ENCODE data around the gene HRK. TPM values are rescaled to one million over a fixed set of nuclear protein-coding genes. Genes with fewer than 3 reads are reported as not detected.

The HRK gene
- total and polyA plus RNA-seq, 10 of the 15 experiments (the other 5 are each of a cell fraction or from before 2014, with no cell fraction given) = not detected

- TF ChIP-seq E4F1 (IDR thresholded peaks at IDR 0.05; ENCODE audit: borderline replicate concordance, partially characterized antibody) = no peak
- TF ChIP-seq, protein P1, sequence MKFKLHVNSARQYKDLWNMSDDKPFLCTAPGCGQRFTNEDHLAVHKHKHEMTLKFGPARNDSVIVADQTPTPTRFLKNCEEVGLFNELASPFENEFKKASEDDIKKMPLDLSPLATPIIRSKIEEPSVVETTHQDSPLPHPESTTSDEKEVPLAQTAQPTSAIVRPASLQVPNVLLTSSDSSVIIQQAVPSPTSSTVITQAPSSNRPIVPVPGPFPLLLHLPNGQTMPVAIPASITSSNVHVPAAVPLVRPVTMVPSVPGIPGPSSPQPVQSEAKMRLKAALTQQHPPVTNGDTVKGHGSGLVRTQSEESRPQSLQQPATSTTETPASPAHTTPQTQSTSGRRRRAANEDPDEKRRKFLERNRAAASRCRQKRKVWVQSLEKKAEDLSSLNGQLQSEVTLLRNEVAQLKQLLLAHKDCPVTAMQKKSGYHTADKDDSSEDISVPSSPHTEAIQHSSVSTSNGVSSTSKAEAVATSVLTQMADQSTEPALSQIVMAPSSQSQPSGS (IDR thresholded peaks at IDR 0.05; ENCODE audit: low read length) = no peak
- TF ChIP-seq CHD1 (IDR thresholded peaks at IDR 0.05; ENCODE audit: low read depth, low read length) = no peak
Measured at GRCh38 chr12:116832353-116832752, 48.9 kb downstream of the HRK start (continued).

DNA sequence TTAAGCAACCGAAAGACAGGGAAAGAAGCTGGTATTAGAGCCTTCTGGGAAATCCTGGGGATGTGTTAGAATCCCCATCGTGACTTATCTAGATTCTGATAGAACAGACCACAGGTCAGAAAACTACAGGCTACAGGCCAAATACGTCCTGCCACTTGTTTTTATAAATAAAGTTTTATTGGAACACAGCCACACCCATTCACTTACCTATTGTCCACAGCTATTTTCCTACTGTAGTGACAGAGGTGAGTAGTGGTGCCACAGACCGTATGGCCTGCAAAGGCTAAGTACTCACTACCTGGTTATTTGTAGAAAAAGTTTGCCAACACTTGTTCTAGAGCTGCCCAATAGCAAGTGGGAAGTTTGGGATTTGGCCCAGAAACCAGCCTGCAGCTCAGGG is 53.8 kb downstream of the HRK start:
- Histone ChIP-seq H3K9ac (ENCODE audit: control insufficient read depth, insufficient read depth, low read length) (no peak overlapping the region), H3K79me2 (ENCODE audit: control insufficient read depth, insufficient read depth, low read length) (no peaks in the 10 kb centered on the region), H3K4me1 (ENCODE audit: control insufficient read depth, insufficient read depth, low read length) (no peaks in the 10 kb centered on the region), H3K36me3 (ENCODE audit: control insufficient read depth in 2 of 2, insufficient read depth in 2 of 2, low read length in 1 of 2) (no peaks in the 10 kb centered on the region), H3K4me2 (ENCODE audit: control insufficient read depth, insufficient read depth) (no peak overlapping the region), H4K20me1 (ENCODE audit: control insufficient read depth, insufficient read depth) (no peaks in the 10 kb centered on the region), H3K27ac (ENCODE audit: control insufficient read depth, insufficient read depth) (no peak overlapping the region), H3K27me3 (replicated peaks in 1 of 2; ENCODE audit: control insufficient read depth in 2 of 2, insufficient read depth in 2 of 2, low read length in 1 of 2) (no peaks in the 10 kb centered on the region), H2AFZ (ENCODE audit: control insufficient read depth, low read depth, low read length) (no peak overlapping the region), H3K9me3 (replicated peaks; ENCODE audit: control insufficient read depth, insufficient read depth, low read length) (no peaks in the 10 kb centered on the region), H3K4me3 (no peak overlapping the region)
- ChIA-PET POLR2A (no interaction called here), SMC1A (ENCODE audit: uncharacterized antibody, unreplicated experiment) (no interaction called here), RAD21 (ENCODE audit: unreplicated experiment) (no interaction called here), CTCF (no interaction called here)
- 87% methylated on average over 4 of the region's 4 CpGs for WGBS (ENCODE audit: insufficient coverage, insufficient replicate concordance, low lambda C conversion rate, missing lambda C conversion rate)
- in situ Hi-C loops (cut with MboI) (no loop called here), intact Hi-C loops (cut with micrococcal nuclease; ENCODE audit: unreplicated experiment) (no loop called here)
- ATAC-seq = no peak
- FAIRE-seq = no peak
- no TSS peak for BruUV-seq (replicated peaks)
- DNase-seq (ENCODE audit: low read depth, low spot score) = no peak
- no peak for TF ChIP-seq BCL11A (IDR thresholded peaks at IDR 0.05; ENCODE audit: low read depth, low read length)
- no peak for TF ChIP-seq ZNF384 (IDR thresholded peaks at IDR 0.05; ENCODE audit: borderline replicate concordance, low read depth, low read length)
- peak; percentile 56; the same call in 1 of the 2 replicates for TF ChIP-seq ZBTB40 (IDR thresholded peaks at IDR 0.05; ENCODE audit: borderline replicate concordance)

All from GM12878 (cell line).